ENCODE measurements around the gene GALNS. TPM values are rescaled to one million over a fixed set of nuclear protein-coding genes. Genes with fewer than 3 reads are reported as not detected.
A peak's percentile ranks its signal among the peaks of the same experiment; 100 is the strongest.

The GALNS gene
- total and polyA plus RNA-seq, 2 experiments from 2014 or later, result 9.7 to 18.8 TPM

- no peaks in the 10 kb centered on the region for H3K9me2 ChIP-seq (ENCODE audit: insufficient read depth)
- 0 out of 2 replicates have a peak, but pooled peaks cover 7% of the 10 kb centered on the region for H4K20me1 ChIP-seq (replicated peaks; ENCODE audit: insufficient read depth)
- peaks cover 55% of the 10 kb centered on the region for H3K79me2 ChIP-seq (replicated peaks; ENCODE audit: insufficient read depth)
- H2AFZ ChIP-seq, result 0 out of 2 replicates have a peak overlapping the region, but pooled peaks have one; percentile 28
- no peaks in the 10 kb centered on the region for H3K36me3 ChIP-seq (ENCODE audit: insufficient read depth)
- ATAC-seq (peak; percentile 5), DNase-seq (ENCODE audit: low spot score) (no peak)
- no peak overlapping the region for H3K27ac ChIP-seq (ENCODE audit: low read depth)
- peak overlapping the region; percentile 82 for H3K4me2 ChIP-seq
- no peaks in the 10 kb centered on the region for H3K36me3 Mint-ChIP-seq (ENCODE audit: low read depth)
- H3K4me1 Mint-ChIP-seq, result peaks cover 31% of the 10 kb centered on the region
- H3K9me3 Mint-ChIP-seq, result no peaks in the 10 kb centered on the region
- H3K4me1 ChIP-seq (ENCODE audit: insufficient read depth), result peaks cover 11% of the 10 kb centered on the region; the same call in 1 of the 2 replicates
- H3K27me3 Mint-ChIP-seq (ENCODE audit: insufficient read depth, low read depth, poor library complexity), result peaks cover 14% of the 10 kb centered on the region
- no peak overlapping the region for H3K27ac Mint-ChIP-seq
- H3K4me3 ChIP-seq, result peak overlapping the region; percentile 65
- H3K4me3 Mint-ChIP-seq, result peak overlapping the region; percentile 48
- peaks cover 4% of the 10 kb centered on the region; the same call in 1 of the 2 replicates for H3K27me3 ChIP-seq (ENCODE audit: insufficient read depth)
- TF ChIP-seq ETS1 (IDR thresholded peaks at IDR 0.05), result no peak
- no peak for TF ChIP-seq EZH2phosphoT487 (IDR thresholded peaks at IDR 0.05; ENCODE audit: unreplicated experiment)
- TF ChIP-seq, protein P1, sequence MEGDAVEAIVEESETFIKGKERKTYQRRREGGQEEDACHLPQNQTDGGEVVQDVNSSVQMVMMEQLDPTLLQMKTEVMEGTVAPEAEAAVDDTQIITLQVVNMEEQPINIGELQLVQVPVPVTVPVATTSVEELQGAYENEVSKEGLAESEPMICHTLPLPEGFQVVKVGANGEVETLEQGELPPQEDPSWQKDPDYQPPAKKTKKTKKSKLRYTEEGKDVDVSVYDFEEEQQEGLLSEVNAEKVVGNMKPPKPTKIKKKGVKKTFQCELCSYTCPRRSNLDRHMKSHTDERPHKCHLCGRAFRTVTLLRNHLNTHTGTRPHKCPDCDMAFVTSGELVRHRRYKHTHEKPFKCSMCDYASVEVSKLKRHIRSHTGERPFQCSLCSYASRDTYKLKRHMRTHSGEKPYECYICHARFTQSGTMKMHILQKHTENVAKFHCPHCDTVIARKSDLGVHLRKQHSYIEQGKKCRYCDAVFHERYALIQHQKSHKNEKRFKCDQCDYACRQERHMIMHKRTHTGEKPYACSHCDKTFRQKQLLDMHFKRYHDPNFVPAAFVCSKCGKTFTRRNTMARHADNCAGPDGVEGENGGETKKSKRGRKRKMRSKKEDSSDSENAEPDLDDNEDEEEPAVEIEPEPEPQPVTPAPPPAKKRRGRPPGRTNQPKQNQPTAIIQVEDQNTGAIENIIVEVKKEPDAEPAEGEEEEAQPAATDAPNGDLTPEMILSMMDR (conservative IDR thresholded peaks at IDR 0.05; ENCODE audit: low read depth in 2 of 2), result no peak
- no peak for TF ChIP-seq JUNB (IDR thresholded peaks at IDR 0.05; ENCODE audit: unreplicated experiment)
- TF ChIP-seq ZNF114 (CRISPR knock-in tag; IDR thresholded peaks at IDR 0.05), result no peak
- no peak for TF ChIP-seq ZNF331 (CRISPR knock-in tag; IDR thresholded peaks at IDR 0.05; ENCODE audit: low read depth)
- no peak for TF ChIP-seq POLR2AphosphoS5 (IDR thresholded peaks at IDR 0.05; ENCODE audit: low read depth)
- TF ChIP-seq REST (IDR thresholded peaks at IDR 0.05; ENCODE audit: unreplicated experiment), result no peak
- TF ChIP-seq EZH2 (IDR thresholded peaks at IDR 0.05; ENCODE audit: low read depth, unreplicated experiment), result no peak
- no peak for TF ChIP-seq NANOG (IDR thresholded peaks at IDR 0.05; ENCODE audit: borderline replicate concordance)
- TF ChIP-seq STAT1 (IDR thresholded peaks at IDR 0.05; ENCODE audit: unreplicated experiment), result no peak
- TF ChIP-seq ZNF462 (CRISPR knock-in tag; IDR thresholded peaks at IDR 0.05), result no peak
- TF ChIP-seq CREB1 (CRISPR knock-in tag; IDR thresholded peaks at IDR 0.05; ENCODE audit: low read depth), result no peak
- peaks cover 9% of the 10 kb centered on the region; the same call in 1 of the 2 replicates for H3F3A ChIP-seq (replicated peaks; ENCODE audit: low read depth)
Observed at GRCh38 chr16:88783391-88784073, 73.2 kb downstream of the GALNS start.

All from GM23338 (cell line).